Astrocyte of the hippocampus (primary cell): ENCODE results near the gene CAPN8.

Experiments used
- DNase-seq: peaks from one replicate; pipeline ENCODE4 v3.0.0; 2011; ENCODE audit warnings: low read depth, low spot score

CAPN8 gene

DNA sequence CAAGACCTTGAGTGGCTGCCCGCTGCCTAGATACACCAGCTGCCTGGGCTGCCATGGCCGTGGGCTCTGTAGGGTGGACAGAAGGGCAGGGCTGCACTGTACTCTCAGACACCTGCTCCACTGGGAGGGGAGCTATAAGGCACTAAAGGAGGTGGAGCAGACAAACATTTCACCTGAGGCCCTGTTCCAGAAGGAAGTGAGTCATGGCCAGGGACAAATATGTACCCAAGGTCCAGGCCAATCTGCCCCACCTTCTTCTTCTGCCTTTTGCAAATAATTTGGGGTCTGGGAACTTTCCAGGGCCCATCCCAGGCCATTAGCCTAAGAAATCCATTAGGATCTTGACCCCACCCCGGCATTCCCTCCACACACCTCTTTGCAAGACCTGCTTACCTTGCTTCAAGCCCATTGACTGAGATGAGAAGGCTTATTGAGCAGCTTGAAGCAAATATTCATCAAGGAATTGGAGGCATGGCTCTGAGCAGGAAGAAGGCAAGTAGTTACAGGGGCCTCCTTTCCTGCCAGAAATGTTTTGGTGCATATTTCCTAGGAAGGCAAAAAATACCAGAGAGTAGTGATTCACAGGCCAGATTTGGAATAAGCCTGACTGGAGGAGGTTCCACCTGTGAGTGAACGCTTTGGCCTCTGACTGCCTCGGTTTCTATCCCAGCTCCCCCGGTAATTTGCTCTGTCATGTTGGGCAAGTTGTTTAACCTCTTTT is at the start of gene CAPN8:
TSS of gene CAPN8 (minus strand) at position 110 of the 721 bp plus-strand sequence. CDS start at position 55, 55 bp downstream.
- DNase-seq = no peak

DNA sequence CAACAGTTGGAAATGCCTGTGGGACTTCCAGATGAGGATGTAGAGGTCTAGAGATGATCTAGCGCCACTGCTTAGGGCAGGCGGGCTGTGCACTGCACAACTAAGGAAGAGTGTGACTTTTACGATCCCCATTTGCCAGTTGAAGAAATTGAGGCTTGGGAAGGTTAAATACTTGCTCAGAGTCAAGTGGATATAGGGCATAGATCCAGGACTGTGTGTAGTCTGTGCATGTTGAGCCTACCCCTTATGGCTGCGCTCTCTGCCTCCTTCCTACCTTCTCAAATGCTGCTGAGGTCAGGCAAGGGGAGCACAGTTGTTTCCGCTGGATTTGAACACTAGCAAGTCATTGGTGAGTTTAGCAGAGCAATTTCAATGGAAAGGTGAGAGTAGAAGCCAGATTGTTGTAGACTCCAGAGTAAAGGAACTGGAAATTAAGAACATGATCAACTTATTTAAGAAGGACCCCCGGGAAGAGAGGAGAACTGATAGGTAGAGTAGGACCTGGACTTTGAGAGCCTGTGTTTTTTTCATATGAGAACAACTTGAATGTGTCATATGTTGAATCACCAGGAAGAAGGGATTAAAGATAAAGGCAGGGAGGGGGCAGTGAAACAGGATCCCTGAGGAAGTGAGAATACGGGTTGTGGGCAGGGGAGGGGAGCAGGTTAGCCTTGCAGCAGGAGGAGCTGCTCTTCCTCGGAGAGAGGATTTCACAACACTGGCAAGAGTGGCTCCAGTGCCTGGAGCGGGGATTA is 49.5 kb upstream of the CAPN8 start:
- DNase-seq = peak; percentile 67

DNA sequence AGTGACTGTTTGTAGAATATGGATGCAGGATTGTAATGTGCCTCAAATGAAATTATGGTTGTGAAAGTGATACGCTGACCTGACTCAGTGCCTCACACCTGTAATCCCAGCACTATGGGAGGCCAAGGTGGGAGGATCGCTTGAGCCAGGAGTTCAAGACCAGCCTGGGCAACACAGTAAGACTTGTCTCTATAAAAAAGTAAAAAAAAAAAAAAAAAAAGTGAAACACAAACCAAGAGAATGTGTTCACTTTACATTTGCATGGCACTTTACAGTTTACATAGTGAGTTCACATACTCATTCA is 48.9 kb upstream of the CAPN8 start:
- DNase-seq = no peak

DNA sequence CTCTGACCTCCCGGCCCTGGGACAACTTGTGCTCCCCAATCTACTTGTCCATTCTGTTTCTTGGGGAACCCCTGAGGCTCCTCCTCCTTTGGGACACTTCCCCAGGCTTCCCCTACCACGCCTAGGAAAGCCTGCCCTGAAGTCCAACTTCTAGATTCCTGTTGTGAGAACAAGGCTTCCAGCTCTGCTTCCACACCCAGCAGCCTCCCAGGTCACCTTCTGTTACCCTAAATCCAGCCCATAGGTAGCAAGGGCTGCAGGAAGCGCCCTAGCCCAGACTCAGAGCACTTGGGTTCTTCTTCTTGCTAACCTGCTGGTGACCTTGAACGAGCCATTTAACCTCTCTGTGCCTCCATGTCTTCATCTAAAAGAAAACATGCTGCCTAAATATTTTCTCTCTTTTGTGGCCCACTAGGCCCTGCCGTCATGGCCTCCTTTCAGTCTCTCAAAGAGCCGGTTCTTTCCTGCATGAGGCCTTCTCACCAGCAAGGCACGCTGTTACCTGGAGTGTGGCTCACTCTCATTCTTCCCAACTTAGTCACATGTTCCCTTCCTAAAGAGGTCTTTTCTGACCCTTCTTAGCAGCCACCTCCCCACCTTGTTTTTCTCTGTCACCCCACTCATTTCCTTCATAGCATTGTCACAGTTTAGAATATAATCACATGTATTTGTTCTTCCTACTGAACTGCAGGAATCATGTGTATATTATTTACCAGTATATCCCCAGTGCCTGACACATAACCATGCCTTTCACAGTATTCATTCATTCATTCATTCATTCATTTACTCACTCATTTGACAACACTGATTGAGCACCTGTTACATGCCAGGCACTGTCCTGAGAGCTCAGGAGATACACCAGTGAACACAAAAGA is 48.3 kb upstream of the CAPN8 start:
- DNase-seq = peak; percentile 73

DNA sequence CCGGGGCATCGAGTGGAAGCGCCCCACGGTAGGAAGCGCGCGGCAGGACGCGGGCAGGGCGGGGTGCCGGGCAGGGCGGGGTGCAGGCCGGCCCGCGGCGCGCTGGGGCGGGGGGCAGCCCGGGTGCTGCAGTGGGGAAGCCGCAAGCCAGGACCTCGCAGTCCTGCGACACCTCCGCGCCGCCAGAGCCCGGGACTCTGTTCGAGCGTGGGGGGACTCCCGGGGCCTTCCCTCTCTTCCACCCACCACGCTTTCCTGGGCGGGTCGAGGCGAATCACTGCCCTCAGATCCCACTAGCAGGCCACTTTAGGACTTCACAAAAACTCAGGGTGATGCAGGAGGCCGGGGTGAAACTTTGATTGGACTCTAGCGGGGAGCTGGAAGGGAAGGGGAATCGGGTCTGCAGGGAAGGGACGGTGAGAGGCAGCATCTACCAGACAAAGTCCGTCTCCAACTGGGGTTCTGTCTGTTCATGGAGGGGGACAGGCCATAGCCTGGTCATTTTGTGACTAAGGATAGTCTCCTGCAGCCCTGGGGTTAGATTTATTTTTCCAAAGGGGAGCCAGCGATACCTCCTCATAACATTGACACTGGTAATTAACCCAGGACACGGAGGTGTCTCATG is 47.5 kb upstream of the CAPN8 start:
- no peak for DNase-seq

- peak; percentile 97 for DNase-seq
These were observed 46.8 kb upstream of the CAPN8 start, which contains the start of gene CAPN2 for GRCh38 chr1:223712194-223712849. Gene CAPN2, plus strand, starts transcription at chr1:223712539. Its CDS starts 102 bp downstream, at chr1:223712641.

DNA sequence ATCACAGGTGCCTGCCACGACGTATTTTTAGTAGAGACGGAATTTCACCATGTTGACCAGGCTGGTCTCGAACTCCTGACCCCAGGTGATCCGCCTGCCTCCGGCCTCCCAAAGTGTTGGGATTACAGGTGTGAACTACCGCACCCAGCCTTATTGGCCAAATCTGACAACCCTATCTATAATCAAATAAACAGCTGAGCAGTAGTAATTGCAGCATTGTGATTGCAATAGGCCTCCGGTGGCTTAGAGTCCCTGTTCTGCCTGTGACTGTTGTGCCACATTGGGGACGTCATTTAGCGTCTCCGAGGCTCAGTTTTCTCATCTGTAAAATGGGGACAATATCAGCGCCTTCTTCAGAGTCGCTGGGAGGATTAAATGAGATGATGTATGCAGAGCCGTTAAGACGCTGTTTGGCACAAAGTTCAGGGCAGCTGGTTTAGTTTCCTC is 46.3 kb upstream of the CAPN8 start:
- DNase-seq = no peak

DNA sequence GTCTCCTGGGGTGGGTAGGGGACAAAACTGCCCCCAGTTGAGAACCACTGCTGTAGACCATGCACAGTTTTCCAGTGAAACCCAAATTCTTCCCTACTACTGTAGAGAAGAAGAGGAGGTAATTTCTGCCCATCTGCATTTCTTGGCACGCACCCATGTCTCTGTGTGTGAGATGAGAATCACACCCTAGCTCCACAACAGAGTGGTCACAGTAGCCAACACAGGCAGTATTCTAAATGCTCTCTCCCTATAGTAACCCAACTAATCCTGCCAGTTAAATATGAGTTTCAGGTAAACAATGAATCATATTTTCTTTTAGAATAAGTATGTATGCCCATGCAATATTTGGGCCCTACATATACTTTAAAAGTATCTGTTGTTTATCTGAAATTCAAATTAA is 45.7 kb upstream of the CAPN8 start:
- DNase-seq = no peak

- no peak for DNase-seq
These were observed 45.0 kb upstream of the CAPN8 start for GRCh38 chr1:223710179-223711133.

DNA sequence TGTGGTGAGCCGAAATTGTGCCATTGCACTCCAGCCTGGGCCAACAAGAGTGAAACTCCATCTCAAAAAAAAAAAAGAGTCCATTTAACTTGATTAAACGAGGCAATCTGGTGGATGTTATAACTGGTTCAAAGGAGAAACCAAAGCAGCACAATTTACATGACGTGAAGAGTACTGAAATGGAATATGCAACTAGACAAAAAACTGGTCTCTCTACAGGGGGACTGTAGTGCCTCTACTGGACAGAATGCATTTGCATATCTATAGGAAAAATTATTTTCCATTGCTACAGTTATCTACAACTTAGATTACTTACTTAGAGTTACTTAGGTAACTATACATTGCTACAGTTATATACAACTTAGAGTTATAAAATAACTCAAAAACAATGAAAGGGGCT is 44.1 kb upstream of the CAPN8 start:
- DNase-seq = no peak

DNA sequence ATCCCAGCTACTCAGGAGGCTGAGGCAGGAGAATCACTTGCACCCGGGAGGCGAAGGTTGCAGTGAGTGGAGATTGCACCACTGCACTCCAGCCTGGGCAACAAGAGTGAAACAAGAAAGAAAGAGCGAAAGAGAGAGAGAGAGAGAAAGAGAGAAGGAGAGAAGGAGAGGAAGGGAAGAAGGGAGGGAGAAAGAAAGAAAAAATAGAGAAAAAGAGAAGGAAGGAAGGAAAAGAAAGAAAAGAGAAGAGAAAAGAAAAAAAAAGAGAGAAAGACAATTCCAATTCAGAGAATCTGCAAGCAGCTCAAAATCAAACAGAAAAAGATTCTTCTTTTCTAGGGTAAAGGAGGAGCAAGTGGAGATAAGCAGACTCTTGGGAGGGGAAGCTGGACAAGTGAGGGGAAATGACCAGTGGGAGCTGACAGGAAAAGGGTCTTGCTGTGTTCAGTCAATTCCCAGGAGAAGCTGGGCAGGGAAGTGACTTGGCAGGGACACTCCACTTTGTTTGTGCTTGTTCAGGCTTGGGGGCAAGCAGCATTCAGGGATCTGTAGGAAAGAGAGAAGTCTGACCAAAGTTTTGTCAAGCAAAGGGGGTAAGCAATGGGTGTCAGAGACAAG is 43.3 kb upstream of the CAPN8 start:
- DNase-seq = no peak

DNA sequence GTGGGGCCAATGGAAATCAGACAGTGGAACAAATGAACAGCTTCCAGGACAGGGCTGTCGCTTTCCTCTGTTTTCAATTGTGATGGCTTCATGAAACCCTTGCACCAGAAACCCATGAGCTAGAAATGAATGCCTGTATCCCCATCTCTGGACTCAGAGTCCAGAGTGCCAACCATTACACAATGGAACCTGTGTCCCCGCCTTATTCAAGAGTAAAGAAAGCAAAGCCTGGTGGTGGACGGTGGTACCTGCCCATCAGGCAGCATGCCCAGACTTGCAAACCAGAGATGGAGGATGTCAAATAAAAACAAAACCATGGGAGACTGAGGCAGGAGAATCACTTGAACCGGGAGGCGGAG is 42.5 kb upstream of the CAPN8 start:
- no peak for DNase-seq

DNA sequence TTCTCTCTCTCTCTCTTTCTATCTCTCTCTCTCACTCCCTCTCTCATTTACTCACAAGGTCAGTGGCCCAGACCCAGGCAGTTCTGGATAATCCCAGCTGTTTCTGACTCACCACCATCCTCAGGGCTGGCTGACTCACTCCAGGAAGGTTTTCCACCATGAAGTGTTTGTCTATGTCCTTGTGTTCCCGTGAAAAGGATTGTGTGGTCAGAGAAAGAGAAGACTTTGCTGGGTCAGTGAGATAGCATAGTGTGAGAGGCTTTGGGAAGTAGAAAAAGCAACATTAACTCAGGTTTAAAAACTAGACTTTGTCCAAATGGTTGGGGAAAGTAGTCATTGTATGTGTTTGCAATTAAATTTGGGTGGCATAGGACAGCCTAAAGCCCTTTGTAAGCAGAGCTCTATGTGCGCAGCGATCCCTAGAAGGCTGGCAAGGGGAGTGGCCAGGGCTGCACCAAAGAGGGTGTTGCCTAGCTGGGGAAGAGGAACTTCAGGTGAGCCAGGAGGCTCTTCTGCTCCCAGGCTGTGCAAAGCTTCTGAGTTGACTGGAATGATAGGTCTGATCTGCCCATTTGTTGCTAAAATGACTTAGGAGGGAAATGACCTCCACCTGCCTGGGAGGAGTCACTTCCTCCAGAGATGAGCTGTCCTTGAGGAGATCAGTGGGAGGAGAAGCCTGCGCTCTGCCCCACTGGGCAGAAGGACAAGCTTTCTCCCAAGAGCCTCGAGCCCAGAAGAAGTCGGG is 41.9 kb upstream of the CAPN8 start:
- peak; percentile 95 for DNase-seq

GRCh38 chr1:223706077-223706973 is 40.8 kb upstream of the CAPN8 start:
- peak; percentile 82 for DNase-seq

DNA sequence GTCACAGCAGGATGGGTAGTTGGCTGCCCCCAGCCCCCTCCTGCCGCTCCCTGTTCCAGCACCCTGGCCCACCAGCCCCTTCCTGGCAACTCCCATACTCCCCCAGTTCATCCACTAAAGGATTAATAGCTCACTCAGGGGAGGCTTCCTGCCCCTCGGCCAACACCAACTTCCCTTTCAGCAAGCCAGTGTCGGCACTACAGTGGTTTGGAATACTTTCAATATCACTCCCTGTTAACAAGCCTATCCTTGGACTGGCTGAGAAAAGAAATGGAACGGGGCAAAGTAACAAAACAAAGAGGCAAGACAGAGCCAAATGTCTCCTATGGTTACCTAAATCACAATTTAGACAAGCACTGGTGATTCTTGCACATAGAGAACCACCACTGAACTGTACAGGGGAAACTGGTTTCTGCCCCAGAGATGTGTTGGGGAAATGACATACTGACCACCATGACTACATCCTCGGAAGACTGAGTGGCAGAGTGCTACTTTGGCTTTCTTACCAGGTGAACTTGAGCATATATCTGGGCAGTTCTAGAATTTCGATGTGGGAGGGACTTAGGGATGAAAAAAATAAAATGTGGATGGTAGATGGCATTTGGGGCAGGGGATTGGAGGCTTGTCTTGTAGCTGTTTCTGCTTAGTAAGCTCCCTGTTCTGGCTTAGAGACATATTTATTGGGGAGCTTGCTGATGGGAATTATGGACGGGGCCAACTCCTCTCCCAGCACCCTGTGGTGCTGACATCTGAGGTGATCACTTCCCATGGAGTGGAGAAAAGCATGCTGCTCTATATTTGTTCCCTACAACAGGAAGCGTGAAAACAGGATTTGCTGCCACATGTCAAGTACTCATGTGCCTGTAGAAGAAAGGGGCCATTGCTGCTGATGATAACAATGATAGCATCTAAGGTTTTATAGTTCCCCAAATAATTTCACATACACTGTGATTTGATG is 39.7 kb upstream of the CAPN8 start:
- DNase-seq = peak; percentile 81

DNA sequence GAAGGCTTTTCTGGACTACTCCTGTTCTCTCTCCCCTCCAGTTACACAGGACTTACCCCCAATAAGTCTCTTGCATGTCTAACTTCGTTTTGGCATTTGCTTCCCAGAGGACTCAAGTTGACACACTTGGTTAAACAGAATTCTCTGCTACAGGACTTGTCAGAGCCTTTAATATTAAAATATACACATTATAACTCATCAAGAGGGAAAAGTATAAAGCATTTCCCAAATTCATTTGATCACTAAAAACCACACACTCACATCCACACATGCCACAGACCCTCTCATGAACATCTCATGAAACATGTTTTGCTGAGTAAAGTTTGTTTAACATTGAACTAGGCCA is 38.1 kb upstream of the CAPN8 start:
- DNase-seq = no peak
